GM12892 (cell line): ENCODE results near the gene STAB1.

Experiments
- POLR2A ChIP-seq: IDR thresholded peaks from 2 replicates; pipeline ENCODE4 v1.6.1; 2011; ENCODE audit warnings: low read depth, low read length, control low read depth
- POLR2AphosphoS5 ChIP-seq: IDR thresholded peaks from 2 replicates; pipeline ENCODE4 v1.6.1; 2011; ENCODE audit warnings: low read depth, low read length, control low read depth
- TAF1 ChIP-seq: IDR thresholded peaks from 2 replicates; pipeline ENCODE4 v1.6.1; 2011; ENCODE audit warnings: low read depth, mild to moderate bottlenecking, control low read depth, low read length, borderline replicate concordance

- TF ChIP-seq POLR2A = no peak
- no peak for TF ChIP-seq POLR2AphosphoS5
- TF ChIP-seq TAF1 = no peak
Observed at GRCh38 chr3:52517796-52518722, 22.9 kb downstream of the STAB1 start.
